Fibroblast of villous mesenchyme (primary cell): ENCODE data around the gene B4GALNT3. TPM values are rescaled to one million over a fixed set of nuclear protein-coding genes. Genes with fewer than 3 reads are reported as not detected.

ENCODE experiments used
- DNase-seq: peaks from one replicate; pipeline ENCODE4 v3.0.0-alpha.2; 2010; ENCODE audit warnings: low read depth
- H3K4me3 ChIP-seq: 2 replicates; pipeline ENCODE4 v1.5.1; 2011; ENCODE audit warnings: low read depth, mild to moderate bottlenecking, low read length
- CTCF ChIP-seq: IDR thresholded peaks from 2 replicates; pipeline ENCODE4 v1.5.1; 2012; ENCODE audit warnings: low read depth, mild to moderate bottlenecking, low read length; ENCODE audit not compliant: insufficient read depth
- total RNA-seq: library from RNA; depleted of rRNA; stranded (reverse); fragments of >200 nt; gene quantifications from 2 replicates; pipeline ENCODE4 v1.2.3, GENCODE V29; 2012

Gene B4GALNT3
- total RNA-seq, 1 donor: under 0.01 TPM

DNA sequence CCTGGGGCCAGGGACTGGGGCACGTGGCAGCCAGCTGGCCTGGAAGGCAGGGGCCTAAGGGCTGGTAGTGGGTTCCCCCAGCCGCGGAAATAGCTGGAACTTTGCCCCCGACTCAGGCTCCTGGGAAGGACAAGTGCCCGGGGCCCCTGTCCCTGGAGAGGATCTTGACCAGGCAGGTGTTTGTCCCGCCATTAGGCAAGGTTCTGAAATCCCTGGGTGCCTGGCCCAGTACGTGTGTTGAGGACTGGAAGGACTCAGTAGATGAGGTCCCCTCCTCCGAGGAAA, 94.2 kb downstream of the B4GALNT3 start:
- no peak for DNase-seq
- no peak for TF ChIP-seq CTCF
- no peak overlapping the region for H3K4me3 ChIP-seq

- no peak overlapping the region for H3K4me3 ChIP-seq
- TF ChIP-seq CTCF: no peak
- DNase-seq: no peak
These were observed 96.8 kb downstream of the B4GALNT3 start for GRCh38 chr12:556498-556897.

DNA sequence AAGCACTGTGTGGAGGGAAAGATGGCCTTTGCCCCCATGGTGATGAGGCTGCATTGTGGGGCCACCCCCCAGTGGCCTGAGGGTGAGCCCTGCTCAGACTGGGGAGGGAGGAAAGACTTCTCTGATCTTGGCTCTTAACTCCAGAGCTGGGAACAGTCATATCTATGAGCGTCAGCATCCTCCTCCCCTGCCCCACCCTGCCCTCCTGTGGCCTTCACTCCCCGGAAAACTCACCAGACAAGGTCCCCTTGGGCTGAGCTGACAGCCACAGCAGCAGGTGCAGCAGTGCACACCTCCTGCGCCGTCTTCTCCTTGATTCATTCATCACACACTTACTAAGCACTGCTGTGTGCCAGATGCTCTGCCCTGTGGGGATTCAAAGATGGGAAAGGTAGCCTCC, 98.8 kb downstream of the B4GALNT3 start:
- TF ChIP-seq CTCF: no peak
- no peak overlapping the region for H3K4me3 ChIP-seq
- DNase-seq: no peak

DNA sequence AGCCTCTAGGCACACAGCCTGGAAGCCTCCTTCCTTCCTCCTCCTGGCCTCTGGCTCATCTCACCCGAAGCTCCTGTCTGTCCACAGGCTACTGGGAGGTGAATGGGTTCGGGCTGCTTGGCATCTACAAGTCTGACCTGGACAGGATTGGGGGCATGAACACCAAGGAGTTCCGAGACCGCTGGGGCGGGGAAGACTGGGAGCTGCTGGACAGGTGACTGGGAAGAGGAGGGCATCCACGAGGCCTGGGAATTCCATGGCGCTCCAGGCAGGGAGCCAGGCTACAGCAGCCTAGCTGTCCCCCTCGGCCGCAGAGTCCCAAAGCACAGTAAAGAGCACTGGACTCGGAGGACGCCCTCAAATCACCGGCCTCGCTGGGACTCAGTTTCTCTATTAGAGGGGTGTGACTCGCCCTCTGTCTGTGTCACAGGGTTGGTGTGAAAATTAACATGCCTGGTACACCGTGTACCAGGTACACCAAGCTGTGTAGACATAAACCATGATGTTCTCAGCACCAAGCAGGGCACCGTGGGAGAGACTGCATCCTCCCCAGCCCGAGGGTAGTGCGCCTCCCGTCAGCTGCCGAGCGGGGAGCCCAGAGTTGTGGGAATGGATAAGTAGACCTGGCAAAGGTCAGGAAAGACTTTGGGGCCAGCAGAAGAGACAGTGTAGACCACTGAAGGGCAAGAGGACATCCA, 99.6 kb downstream of the B4GALNT3 start:
- no peak for TF ChIP-seq CTCF
- no peak for DNase-seq
- H3K4me3 ChIP-seq: no peak overlapping the region

- no peak overlapping the region for H3K4me3 ChIP-seq
- no peak for TF ChIP-seq CTCF
- DNase-seq: no peak
These were observed 100.2 kb downstream of the B4GALNT3 start for GRCh38 chr12:559906-560455.

DNA sequence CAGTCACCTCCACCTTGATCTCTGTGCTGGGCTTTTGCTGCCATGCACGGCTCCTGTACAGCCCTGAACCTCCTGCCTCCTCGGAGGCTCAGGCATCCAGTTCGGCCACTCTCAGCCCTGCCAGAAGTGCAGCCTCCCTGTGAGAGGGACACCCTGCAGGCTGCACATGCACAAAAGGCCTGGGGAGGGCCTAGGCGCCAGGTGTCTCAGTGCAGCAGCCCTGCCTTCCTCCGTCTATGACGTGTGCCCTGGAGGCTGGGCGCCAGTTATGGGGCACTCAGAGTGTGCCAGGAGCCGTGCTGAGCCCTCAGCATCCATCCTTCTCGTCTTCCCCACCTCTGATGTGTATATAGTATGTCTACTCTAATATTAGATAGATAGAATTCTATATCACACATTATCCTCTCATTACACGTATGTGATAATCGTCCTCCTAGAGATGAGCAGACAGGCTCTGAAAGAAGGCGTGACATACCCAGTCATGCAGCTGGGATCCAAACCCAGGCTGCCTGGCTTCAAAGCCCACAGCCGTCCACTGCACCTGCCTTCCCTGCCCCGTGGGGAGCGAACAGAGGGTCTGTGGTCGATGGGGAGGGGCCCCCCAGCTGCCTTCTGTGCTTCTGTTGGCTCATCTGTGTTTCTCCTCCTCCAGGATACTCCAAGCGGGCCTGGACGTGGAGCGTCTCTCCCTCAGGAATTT, 101.1 kb downstream of the B4GALNT3 start:
- no peak for TF ChIP-seq CTCF
- DNase-seq: no peak

DNA sequence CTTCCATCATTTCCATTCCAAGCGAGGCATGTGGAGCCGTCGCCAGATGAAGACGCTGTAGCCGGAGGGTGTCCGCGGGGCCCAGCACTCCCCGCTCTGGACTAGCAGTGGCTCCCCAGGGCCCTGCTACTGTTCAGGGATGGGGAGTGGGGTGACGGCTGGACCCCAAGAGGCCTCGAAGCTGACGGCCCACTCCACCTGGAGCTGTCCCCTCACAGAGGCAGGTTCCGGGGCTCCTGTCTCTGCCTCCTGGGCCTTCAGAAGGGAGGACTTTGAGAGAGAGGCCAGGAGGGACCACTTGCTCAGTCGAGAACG, 101.6 kb downstream of the B4GALNT3 start:
- H3K4me3 ChIP-seq: no peak overlapping the region

More for the DNA sequence above, 101.1 kb downstream of the B4GALNT3 start:
- H3K4me3 ChIP-seq: no peak overlapping the region

More for the DNA sequence above, 101.6 kb downstream of the B4GALNT3 start:
- DNase-seq: no peak
- TF ChIP-seq CTCF: no peak
